Heart left ventricle (tissue), 16 donors: Measurements from ENCODE around the gene MYH10. TPM values are rescaled to one million over a fixed set of nuclear protein-coding genes. Genes with fewer than 3 reads are reported as not detected.

Source experiments
- ATAC-seq, 4 donors: fragments of 200-7000 bp; cut with Tn5 transposase; one replicate each; pipeline ENCODE4 v1.9.1; 2020 to 2022; ENCODE audit warnings: moderate library complexity in 4 of 4, mild to moderate bottlenecking in 3 of 4, moderate number of reproducible peaks in 1 of 4
- DNase-seq, 5 donors: peaks; one replicate each; pipeline ENCODE4 v3.0.0-alpha.2; 2020
- H3K27ac ChIP-seq, 12 donors: fragments of 200-600 bp; sonication (generic) in 4 of 12; one replicate each; pipeline versions ENCODE4 v1.5.0 to v1.8.0; 2016 to 2022; ENCODE audit warnings: mild to moderate bottlenecking in 2 of 12
- H3K27me3 ChIP-seq, 9 donors: fragments of 200-600 bp; sonication (generic) in 2 of 9; one replicate each; pipeline versions ENCODE4 v1.5.1 to v1.8.0; 2016 to 2022; ENCODE audit warnings: mild to moderate bottlenecking in 3 of 9
- H3K36me3 ChIP-seq, 9 donors: fragments of 200-600 bp; sonication (generic) in 2 of 9; one replicate each; pipeline versions ENCODE4 v1.5.0 to v1.8.0; 2018 to 2022; ENCODE audit warnings: mild to moderate bottlenecking in 2 of 9
- H3K4me1 ChIP-seq, 12 donors: fragments of 200-600 bp; sonication (generic) in 4 of 12; one replicate each; pipeline versions ENCODE4 v1.5.0 to v1.8.0; 2016 to 2022; ENCODE audit warnings: mild to moderate bottlenecking in 3 of 12
- H3K4me3 ChIP-seq, 12 donors: fragments of 200-600 bp; sonication (generic) in 4 of 12; one replicate each; pipeline versions ENCODE4 v1.5.0 to v1.8.0; 2017 to 2022; ENCODE audit warnings: mild to moderate bottlenecking in 9 of 12, moderate library complexity in 4 of 12
- H3K9me3 ChIP-seq, 12 donors: fragments of 200-600 bp; sonication (generic) in 4 of 12; one replicate each; pipeline versions ENCODE4 v1.5.0 to v1.8.0; 2016 to 2022; ENCODE audit warnings: mild to moderate bottlenecking in 1 of 12
- POLR2A ChIP-seq, 2 donors: fragments of 450-650 bp; IDR thresholded peaks; one replicate each; pipeline ENCODE4 v1.6.1; 2017; ENCODE audit warnings: antibody characterized with exemption in 2 of 2, mild to moderate bottlenecking in 2 of 2, moderate library complexity in 2 of 2
- WGBS, 4 donors: extraction: QIAGEN DNeasy Blood & Tissue Kit in 2 of 4; methylation state at CpG; one replicate each; pipeline versions ENCODE4 v1.1.5 to v1.1.7; 2013 to 2018; 5-methylcytosine and 5-hydroxymethylcytosine counted together
- intact Hi-C, 10 donors: fragments of 100-400 bp; cut with DNase I; formaldehyde crosslinking; loops; one replicate each; pipeline versions ENCODE4 v1.11.1 to v1.14.2; 2022
- polyA plus RNA-seq, 2 donors: library from polyadenylated mRNA; stranded (reverse); fragments of 200-250 nt; gene quantifications; one replicate each; pipeline ENCODE4 v1.2.3, GENCODE V29; 2013
- total RNA-seq, 9 donors: library from RNA; depleted of rRNA in 2 of 9; stranded (reverse); fragments of >200 nt in 2 of 9; fragmentation: NEBNext Ultra II Directional in 3 of 9; extraction: Animal tissue kit (Norgen Biotek cat#: 25700) in 3 of 9; gene quantifications; one replicate each; pipeline versions ENCODE4 v1.1.0 to v1.2.4, GENCODE V29; 2016 to 2023
- TF ChIP-seq, protein P1 (sequence below), 12 donors: fragments of 200-600 bp; sonication (generic) in 4 of 12; IDR thresholded peaks; one replicate each; pipeline versions ENCODE4 v1.5.0 to v1.8.0; 2018 to 2022; ENCODE audit warnings: antibody characterized with exemption in 12 of 12, mild to moderate bottlenecking in 5 of 12
- donor health status: ischemic (EF 13 %, LVEDD 7.1; RV severe dilation, severe dysfunction).
- donor health status: healthy with polysubstance abuse.
- donor health status: DM: no; HTN: yes; CAD: no.
- donor health status: DM: no; HTN: no; CAD: no.
- donor health status: ischemic (EF 25% LVEDD 6.9; RV normal size, moderate dysfunction).
- donor health status: ischemic (EF 25% LVEDD 5.7; RV mildly dilated, moderate dysfunction).
- donor health status: healthy.
- donor health status: DM: yes; HTN: yes; CAD: no.
- donor health status: ischemic (EF 35%, LVEDD 5.7; RV mildly dilated, moderate dysfunction).
- donor health status: nonischemic (EF 11% LVEDD 7.7; RV severe dilation, severe dysfunction).
- donor health status: DM: yes; HTN: yes; CAD: no.
- donor health status: PGD.
- donor health status: ischemic (EF 29% LVEDD 5.4; RV normal size, mild dysfunction).
- donor health status: nonischemic (EF 23%, LVEDD 6.1; RV moderate dilation, normal function).

Gene MYH10
- total and polyA plus RNA-seq, 11 donors: 10.6 to 62.1 (median 35.2) TPM

DNA sequence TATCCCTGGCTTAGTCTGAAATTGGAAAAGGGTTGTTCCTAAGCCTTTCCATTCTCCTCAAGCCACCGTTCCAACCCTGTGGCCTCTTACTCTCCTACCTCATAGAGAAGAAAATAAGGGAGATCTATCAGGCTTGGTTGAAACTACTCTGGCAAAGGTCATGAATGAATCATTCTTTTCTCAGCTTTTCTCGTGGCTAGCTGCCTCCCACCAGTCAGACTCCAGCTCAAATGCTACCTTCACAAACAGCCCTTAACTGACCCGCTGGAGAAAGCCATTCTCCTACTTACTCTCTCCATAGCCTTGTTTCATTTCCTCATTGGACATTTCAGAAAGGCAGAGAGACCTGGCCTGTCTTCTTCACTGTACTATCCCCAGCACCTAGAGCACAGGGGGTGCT is 8.9 kb downstream of the MYH10 start:
- Histone ChIP-seq H3K9me3 (peaks cover 0 to 5% (median 0%) of the 10 kb centered on the region in 12 donors), H3K36me3 (peaks cover 0 to 17% (median 11%) of the 10 kb centered on the region in 9 donors), H3K27me3 (no peaks in the 10 kb centered on the region), H3K4me3 (no peak overlapping the region), H3K27ac (no peak overlapping the region), H3K4me1 (peaks cover 0 to 17% (median 6%) of the 10 kb centered on the region in 12 donors)
- TF ChIP-seq POLR2A (IDR thresholded peaks at IDR 0.05): no peak
- TF ChIP-seq, protein P1, sequence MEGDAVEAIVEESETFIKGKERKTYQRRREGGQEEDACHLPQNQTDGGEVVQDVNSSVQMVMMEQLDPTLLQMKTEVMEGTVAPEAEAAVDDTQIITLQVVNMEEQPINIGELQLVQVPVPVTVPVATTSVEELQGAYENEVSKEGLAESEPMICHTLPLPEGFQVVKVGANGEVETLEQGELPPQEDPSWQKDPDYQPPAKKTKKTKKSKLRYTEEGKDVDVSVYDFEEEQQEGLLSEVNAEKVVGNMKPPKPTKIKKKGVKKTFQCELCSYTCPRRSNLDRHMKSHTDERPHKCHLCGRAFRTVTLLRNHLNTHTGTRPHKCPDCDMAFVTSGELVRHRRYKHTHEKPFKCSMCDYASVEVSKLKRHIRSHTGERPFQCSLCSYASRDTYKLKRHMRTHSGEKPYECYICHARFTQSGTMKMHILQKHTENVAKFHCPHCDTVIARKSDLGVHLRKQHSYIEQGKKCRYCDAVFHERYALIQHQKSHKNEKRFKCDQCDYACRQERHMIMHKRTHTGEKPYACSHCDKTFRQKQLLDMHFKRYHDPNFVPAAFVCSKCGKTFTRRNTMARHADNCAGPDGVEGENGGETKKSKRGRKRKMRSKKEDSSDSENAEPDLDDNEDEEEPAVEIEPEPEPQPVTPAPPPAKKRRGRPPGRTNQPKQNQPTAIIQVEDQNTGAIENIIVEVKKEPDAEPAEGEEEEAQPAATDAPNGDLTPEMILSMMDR (IDR thresholded peaks at IDR 0.05): no peak
- 70 to 81% (median 74%) methylated on average over 3 of the region's 3 CpGs for WGBS, 4 donors
- DNase-seq (no peak), ATAC-seq (peak in 2 of 4 donors; percentile 64 to 71)
- intact Hi-C loops: no loop called here

DNA sequence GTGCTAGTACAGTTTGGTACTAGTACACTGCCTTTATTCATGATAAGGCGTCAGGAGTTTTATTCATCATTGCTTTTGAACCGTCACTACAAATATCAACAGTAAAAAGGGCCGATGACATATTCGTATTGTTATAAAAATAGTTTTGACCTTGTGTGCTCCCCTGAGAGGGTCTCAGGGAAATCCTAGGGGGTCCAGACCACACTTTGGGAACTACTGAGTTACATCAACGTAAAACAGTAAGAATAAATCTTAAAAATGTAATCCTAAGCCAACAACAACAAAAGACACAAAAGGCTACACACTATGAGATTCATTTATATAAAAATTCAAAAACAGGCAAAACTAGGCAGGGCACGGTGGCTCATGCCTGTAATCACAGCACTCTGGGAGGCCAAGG is 11.2 kb downstream of the MYH10 start:
- TF ChIP-seq POLR2A (IDR thresholded peaks at IDR 0.05): no peak
- TF ChIP-seq, protein P1 (IDR thresholded peaks at IDR 0.05): no peak
- 58 to 70% (median 64%) methylated on average over 6 of the region's 6 CpGs for WGBS, 4 donors
- H3K4me1 ChIP-seq: peaks cover 0 to 26% (median 10%) of the 10 kb centered on the region in 12 donors

DNA sequence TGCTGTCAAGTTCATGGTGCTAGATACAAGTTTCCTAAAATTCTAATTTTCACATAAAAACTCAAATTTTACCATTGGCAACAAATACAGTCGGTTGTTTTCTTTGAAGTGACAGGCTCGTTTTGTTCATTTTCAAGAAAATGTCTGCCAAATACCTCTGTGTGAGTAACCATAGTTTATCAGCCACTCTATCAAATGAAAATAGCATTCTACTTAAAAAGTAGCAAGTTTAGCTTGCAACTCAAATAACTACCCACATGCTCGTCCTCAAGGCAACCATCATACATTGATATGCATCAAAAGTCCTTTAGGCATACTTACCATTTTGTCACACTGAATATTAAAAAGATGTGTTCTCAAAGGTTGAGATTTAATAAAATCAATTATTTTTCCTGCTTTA is 11.7 kb downstream of the MYH10 start:
- WGBS, 4 donors: 88 to 93% (median 92%) methylated on average over 3 of the region's 3 CpGs
- no peak overlapping the region for H3K27ac ChIP-seq

More for the DNA sequence above, 11.2 kb downstream of the MYH10 start:
- Histone ChIP-seq H3K36me3 (peaks cover 0 to 17% (median 11%) of the 10 kb centered on the region in 9 donors), H3K27me3 (no peaks in the 10 kb centered on the region), H3K4me3 (no peak overlapping the region), H3K9me3 (peaks cover 0 to 5% (median 0%) of the 10 kb centered on the region in 12 donors), H3K27ac (no peak overlapping the region)
- no peak for DNase-seq
- ATAC-seq: no peak
- intact Hi-C loops: no loop called here

DNA sequence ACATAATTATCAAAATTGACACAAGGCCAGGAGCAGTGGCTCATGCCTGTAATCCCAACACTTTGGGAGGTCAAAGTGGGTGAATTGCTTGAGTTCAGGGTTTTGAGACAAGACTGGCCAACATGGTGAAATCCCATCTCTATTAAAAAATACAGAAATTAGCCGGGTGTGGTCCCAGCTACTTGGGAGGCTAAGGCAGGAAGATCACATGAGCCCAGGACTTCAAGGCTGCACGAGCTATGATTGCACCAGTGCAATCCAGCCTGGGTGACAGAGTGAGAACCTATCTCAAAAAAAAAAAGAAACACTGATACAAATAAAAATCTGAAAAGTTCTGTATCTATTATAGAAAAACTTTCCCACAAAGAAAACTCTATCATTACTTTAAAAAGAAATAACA is 15.5 kb downstream of the MYH10 start:
- 48 to 73% (median 61%) methylated on average over 2 of the region's 2 CpGs for WGBS, 4 donors
- Histone ChIP-seq H3K9me3 (peaks cover 0 to 10% (median 0%) of the 10 kb centered on the region in 12 donors), H3K36me3 (no peaks in the 10 kb centered on the region), H3K4me3 (no peak overlapping the region), H3K27ac (no peak overlapping the region), H3K4me1 (peaks cover 0 to 34% (median 14%) of the 10 kb centered on the region in 12 donors), H3K27me3 (no peaks in the 10 kb centered on the region)
- TF ChIP-seq POLR2A (IDR thresholded peaks at IDR 0.05): no peak
- TF ChIP-seq, protein P1 (IDR thresholded peaks at IDR 0.05): no peak
- intact Hi-C loops: loop anchor here in 1 of 10 donors (2.0 kb wide), 1 partner anchor 14 kb away; no protein-coding TSS in a partner anchor
- ATAC-seq (no peak), DNase-seq (no peak)

More for the DNA sequence above, 11.7 kb downstream of the MYH10 start:
- Histone ChIP-seq H3K4me3 (no peak overlapping the region), H3K27me3 (no peaks in the 10 kb centered on the region), H3K4me1 (peaks cover 0 to 26% (median 10%) of the 10 kb centered on the region in 12 donors), H3K36me3 (peaks cover 0 to 17% (median 11%) of the 10 kb centered on the region in 9 donors), H3K9me3 (peaks cover 0 to 5% (median 0%) of the 10 kb centered on the region in 12 donors)
- no peak for ATAC-seq
- intact Hi-C loops: no loop called here
- no peak for DNase-seq
- TF ChIP-seq, protein P1 (IDR thresholded peaks at IDR 0.05): no peak
- TF ChIP-seq POLR2A (IDR thresholded peaks at IDR 0.05): no peak
